GM13976 (cell line): Measurements from ENCODE around the gene IL15RA.
A peak's percentile ranks its signal among the peaks of the same experiment; 100 is the strongest.

Source experiments
- DNase-seq: peaks from one replicate; pipeline ENCODE4 v3.0.0; 2012; ENCODE audit warnings: low spot score
- in situ Hi-C: fragments of 300-500 bp; cut with MboI; formaldehyde crosslinking; loops from one replicate; pipeline ENCODE4 v1.12.0; 2022; ENCODE audit warnings: low sequenced_read_pairs, mixed read lengths, inconsistent platforms; ENCODE audit not compliant: unreplicated experiment
- TF ChIP-seq, protein P1 (sequence below): IDR thresholded peaks from 2 replicates; pipeline ENCODE4 v1.5.1; 2012; ENCODE audit warnings: borderline replicate concordance, mild to moderate bottlenecking; ENCODE audit not compliant: insufficient read depth; ENCODE audit errors: extremely low read depth, missing control alignments, control extremely low read depth

IL15RA gene

DNA sequence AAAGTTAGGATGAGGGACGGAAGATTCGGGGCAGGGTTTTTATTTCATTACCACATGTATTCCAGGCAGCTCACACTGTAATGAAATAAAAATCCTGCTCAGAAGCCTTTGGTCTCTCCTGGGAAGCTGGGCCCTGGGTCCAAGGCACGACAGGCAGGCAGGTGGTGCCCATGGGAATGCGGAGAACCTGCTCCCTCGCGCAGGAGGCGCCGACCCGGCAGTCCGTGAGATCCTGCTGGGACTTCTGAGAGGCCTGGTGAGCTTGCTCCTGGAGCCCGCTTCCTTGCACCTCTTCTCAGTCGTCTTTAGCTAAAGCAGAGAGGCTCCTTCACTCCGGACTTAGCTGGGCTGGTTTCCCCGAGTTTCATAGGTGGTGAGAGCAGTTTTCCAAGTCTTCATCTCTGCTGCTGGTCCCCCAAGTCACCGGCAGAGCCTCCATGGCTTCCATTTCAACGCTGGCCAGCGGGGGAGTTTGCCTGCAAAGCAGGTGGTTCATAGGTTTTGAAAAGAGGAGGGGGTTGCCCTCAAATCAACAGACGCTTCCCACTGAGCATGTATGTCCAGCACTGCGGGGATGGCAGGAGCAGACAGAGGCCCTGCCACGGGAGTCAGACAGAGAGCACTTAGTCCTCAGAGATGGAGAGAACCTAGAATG lies 24.5 kb downstream of the IL15RA start:
- TF ChIP-seq, protein P1, sequence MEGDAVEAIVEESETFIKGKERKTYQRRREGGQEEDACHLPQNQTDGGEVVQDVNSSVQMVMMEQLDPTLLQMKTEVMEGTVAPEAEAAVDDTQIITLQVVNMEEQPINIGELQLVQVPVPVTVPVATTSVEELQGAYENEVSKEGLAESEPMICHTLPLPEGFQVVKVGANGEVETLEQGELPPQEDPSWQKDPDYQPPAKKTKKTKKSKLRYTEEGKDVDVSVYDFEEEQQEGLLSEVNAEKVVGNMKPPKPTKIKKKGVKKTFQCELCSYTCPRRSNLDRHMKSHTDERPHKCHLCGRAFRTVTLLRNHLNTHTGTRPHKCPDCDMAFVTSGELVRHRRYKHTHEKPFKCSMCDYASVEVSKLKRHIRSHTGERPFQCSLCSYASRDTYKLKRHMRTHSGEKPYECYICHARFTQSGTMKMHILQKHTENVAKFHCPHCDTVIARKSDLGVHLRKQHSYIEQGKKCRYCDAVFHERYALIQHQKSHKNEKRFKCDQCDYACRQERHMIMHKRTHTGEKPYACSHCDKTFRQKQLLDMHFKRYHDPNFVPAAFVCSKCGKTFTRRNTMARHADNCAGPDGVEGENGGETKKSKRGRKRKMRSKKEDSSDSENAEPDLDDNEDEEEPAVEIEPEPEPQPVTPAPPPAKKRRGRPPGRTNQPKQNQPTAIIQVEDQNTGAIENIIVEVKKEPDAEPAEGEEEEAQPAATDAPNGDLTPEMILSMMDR: no peak
- in situ Hi-C loops: no loop called here
- DNase-seq: no peak

DNA sequence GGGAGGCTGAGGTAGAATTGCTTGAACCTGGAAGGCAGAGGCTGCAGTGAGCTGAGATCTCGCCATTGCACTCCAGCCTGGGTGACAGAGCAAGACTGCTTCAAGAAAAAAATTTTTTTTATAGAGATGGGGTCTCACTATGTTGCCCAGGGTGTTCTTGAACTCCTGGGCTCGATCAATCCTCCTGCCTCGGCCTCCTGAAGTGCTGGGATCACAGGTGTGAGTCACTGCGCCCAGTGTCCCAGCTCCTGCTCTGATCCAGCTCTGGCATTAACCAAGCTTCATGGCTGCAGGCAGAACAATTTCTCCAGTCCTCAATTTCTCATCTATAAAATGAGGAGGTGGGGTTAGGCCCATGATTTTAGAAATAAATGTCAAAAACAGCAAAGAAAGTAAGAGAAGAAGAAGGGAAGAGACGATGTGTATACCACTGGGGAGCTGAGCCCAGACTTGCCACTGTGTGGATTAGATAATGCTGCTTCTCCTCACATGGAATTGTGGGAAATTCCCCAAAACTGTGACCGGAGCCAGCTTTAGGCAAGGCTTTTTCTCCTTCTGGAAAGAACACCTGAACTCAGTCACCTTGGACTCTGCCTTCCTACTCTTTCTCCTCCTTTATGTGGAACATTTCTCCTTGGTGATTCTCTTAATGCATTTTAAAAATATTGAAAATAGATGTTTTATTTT lies 25.5 kb downstream of the IL15RA start:
- TF ChIP-seq, protein P1: no peak
- no peak for DNase-seq
- in situ Hi-C loops: no loop called here

DNA sequence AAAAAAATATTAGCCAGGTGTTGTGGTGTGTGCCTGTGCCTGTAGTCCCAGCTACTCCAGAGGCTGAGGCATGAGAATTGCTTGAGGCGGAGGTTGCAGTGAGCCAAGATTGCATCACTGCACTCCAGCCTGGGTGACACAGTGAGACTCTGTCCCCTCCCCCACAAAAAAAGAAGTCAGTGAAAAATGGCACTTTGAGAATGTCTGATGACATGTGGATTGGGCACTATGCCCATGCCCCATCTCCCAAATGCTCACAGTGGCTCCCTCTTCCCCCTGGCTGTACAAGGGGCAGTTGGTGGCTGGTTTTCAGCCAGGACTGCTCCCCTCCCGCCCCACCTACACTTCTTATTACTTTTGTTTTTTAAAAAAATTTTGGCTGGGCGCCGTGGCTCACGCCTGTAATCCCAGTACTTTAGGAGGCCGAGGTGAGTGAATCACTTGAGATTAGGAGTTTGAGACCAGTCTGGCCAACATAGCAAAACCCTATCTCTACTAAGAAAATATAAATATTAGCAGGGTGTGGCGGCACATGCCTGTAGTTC lies 26.1 kb downstream of the IL15RA start:
- no peak for DNase-seq
- in situ Hi-C loops: no loop called here
- TF ChIP-seq, protein P1: no peak

DNA sequence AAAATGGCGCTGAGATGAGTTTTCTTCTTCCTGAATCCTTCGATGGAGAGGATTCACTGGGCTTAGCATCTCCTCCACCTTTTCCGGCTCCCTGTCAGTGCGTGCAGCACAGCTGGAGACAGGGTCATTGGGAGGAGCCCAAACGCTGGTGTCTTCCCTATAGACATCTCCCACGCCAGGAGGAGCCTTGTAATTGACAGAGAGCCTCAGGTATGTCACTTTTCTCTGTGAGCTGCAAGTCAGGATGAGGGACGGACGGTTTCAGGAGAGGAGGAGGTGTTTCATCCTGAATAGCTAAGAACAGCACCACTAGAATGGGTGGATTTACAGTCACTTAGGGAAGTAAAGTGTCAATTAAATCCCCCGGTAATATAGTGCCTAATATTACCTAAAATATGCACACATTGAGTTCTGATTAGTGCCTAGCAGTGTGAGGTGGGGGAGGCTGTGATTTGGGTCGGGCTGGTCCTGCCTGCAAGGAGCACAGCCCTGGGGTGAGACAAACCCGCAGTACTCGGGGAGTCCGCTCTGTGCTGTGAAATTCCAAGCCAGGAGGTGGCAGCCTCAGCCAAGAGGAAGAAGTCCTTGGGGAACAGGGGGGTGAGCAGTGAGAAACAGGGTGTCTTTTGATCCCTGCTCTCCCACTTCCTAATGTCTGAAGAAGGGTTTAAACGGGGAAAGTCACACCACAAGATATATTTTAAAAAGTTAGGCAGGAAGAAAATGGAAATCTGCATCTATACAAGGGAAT lies 28.2 kb downstream of the IL15RA start:
- in situ Hi-C loops: no loop called here
- TF ChIP-seq, protein P1: peak; percentile 26
- peak; percentile 63 for DNase-seq

- in situ Hi-C loops: no loop called here
- TF ChIP-seq, protein P1: no peak
- no peak for DNase-seq
Observed at GRCh38 chr10:5948208-5948585, 29.1 kb downstream of the IL15RA start.

GRCh38 chr10:5947471-5948207 lies 29.7 kb downstream of the IL15RA start:
- in situ Hi-C loops: no loop called here
- TF ChIP-seq, protein P1: no peak

More at GRCh38 chr10:5947471-5948207, 29.7 kb downstream of the IL15RA start:
- no peak for DNase-seq
